DND-41 (cell line): ENCODE data around the gene MAPRE2.

ENCODE experiments used
- ATAC-seq: fragments of 200-7000 bp; cut with Tn5 transposase; 3 replicates; pipeline ENCODE4 v1.9.1; 2021; ENCODE audit warnings: low read depth; ENCODE audit not compliant: insufficient read depth
- DNase-seq: peaks from one replicate; pipeline ENCODE4 v3.0.0-alpha.2; 2020
- H2AFZ ChIP-seq: 2 replicates; pipeline ENCODE4 v1.6.0; 2012; ENCODE audit warnings: low read depth, low read length
- H3K27ac ChIP-seq: 2 replicates; pipeline ENCODE4 v1.5.1; 2012; ENCODE audit warnings: low read length, inconsistent platforms
- H3K27me3 ChIP-seq: fragments of 200-600 bp; sonication (generic); 2 replicates; pipeline ENCODE4 v1.6.0; 2012; ENCODE audit warnings: low read length, mild to moderate bottlenecking, inconsistent platforms; ENCODE audit not compliant: insufficient read depth, poor library complexity
- H3K36me3 ChIP-seq: 2 replicates; pipeline ENCODE4 v1.5.1; 2012; ENCODE audit warnings: low read length, inconsistent platforms; ENCODE audit not compliant: insufficient read depth
- H3K4me1 ChIP-seq: 2 replicates; pipeline ENCODE4 v1.5.1; 2012; ENCODE audit warnings: mild to moderate bottlenecking, low read length; ENCODE audit not compliant: insufficient read depth
- H3K4me2 ChIP-seq: 2 replicates; pipeline ENCODE4 v1.6.0; 2012; ENCODE audit warnings: mild to moderate bottlenecking, moderate library complexity, low read length, inconsistent platforms; ENCODE audit not compliant: insufficient read depth
- H3K4me3 ChIP-seq, 2 experiments: fragments of 200-600 bp in 1 of 2; shearing (Covaris generic) in 1 of 2; 2 replicates each; pipeline ENCODE4 v1.5.1; 2012 to 2016; ENCODE audit warnings: inconsistent platforms in 2 of 2, low read length in 2 of 2, mild to moderate bottlenecking in 2 of 2, low read depth in 1 of 2, moderate library complexity in 1 of 2
- H3K79me2 ChIP-seq: 2 replicates; pipeline ENCODE4 v1.6.0; 2012; ENCODE audit warnings: low read length, inconsistent platforms; ENCODE audit not compliant: insufficient read depth
- H3K9ac ChIP-seq: 2 replicates; pipeline ENCODE4 v1.6.0; 2012; ENCODE audit warnings: low read depth, mild to moderate bottlenecking, inconsistent platforms, low read length, moderate library complexity
- H3K9me3 ChIP-seq: 2 replicates; pipeline ENCODE4 v1.5.1; 2012; ENCODE audit warnings: low read length, moderate library complexity, mild to moderate bottlenecking, inconsistent platforms; ENCODE audit not compliant: insufficient read depth, severe bottlenecking
- H4K20me1 ChIP-seq: 2 replicates; pipeline ENCODE4 v1.6.0; 2012; ENCODE audit warnings: low read length; ENCODE audit not compliant: insufficient read depth
- EZH2 ChIP-seq: IDR thresholded peaks from 3 replicates; pipeline ENCODE4 v1.6.1; 2012; ENCODE audit warnings: borderline replicate concordance, low read depth, mild to moderate bottlenecking, moderate library complexity, low read length, inconsistent platforms; ENCODE audit not compliant: severe bottlenecking
- TF ChIP-seq, protein P1 (sequence below): IDR thresholded peaks from 2 replicates; pipeline ENCODE4 v1.5.1; 2012; ENCODE audit warnings: borderline replicate concordance, low read length, moderate library complexity, mild to moderate bottlenecking; ENCODE audit not compliant: poor library complexity, severe bottlenecking; ENCODE audit errors: extremely low read depth

Gene MAPRE2

DNA sequence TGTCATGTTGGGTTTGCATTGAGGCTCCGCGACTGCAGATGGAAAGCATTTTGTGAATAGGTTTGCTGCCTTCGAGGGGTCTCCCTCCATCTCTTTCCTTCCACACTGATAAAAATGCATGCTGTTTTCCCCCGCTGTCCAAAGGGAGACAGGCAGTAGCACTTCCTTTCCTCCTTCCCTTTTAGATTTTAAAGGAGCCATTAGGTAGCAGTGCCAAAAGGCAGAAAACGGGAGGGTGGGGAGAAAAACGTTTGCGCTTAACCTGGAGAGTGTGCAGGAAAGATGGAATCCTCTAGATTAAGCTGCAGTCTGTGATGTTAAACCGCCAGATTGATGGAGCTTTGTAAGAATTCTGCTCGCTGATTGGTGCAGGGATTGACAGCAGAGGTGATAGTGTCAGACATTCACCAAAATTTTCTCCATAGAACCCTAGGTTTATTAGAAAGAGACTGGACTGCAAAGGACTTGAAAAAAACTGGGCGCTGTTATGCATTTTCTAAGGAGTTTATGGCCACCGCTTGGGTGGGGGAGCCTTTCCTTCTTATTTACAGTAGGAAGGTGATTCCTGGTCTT, 688 bp downstream of the MAPRE2 start:
- Histone ChIP-seq H3K9me3 (no peaks in the 10 kb centered on the region), H3K4me3 (peak overlapping the region; percentile 81 to 94), H3K4me1 (peaks cover 61% of the 10 kb centered on the region)

DNA sequence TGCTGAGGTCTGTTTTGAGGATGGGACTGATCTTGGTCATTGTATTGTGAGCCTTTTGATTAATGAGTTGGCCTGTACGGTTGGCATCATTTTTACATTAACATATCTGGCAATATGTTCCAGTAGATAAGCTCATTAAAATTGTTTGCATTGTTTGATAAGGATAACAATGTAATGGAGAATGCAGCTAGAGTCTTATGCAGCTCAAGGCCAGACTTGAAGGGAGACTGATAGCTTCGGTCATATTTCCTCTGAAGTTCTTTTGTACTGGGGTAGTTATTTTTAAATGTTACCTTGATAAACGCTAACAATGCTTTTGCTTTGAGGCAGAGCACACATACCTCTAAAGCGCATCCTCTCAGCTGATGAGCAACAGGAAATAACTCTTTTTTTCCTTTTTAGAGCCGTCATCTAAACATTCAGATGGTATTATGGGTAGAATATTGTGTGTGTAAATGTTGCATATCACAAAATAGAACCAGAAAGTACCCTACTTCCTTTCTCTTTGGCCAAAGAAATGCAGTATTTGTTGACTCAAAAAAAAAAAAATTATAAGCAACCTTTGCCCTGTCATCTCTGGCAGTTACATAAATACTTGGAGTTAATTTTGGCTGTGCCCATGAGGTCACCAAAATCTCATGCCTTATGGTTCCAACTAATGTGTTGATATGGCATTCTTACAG, 1.3 kb downstream of the MAPRE2 start:
- Histone ChIP-seq H3K36me3 (no peaks in the 10 kb centered on the region; the same call in 1 of the 2 replicates), H3K79me2 (peaks cover 62% of the 10 kb centered on the region), H2AFZ (peak overlapping the region; percentile 95; the same call in 1 of the 2 replicates), H3K27ac (peak overlapping the region; percentile 96), H4K20me1 (peaks cover 20% of the 10 kb centered on the region; the same call in 1 of the 2 replicates), H3K27me3 (no peaks in the 10 kb centered on the region), H3K4me2 (peak overlapping the region; percentile 91), H3K9me3 (no peaks in the 10 kb centered on the region), H3K4me3 (peak overlapping the region; percentile 81 to 94; a peak in 3 of 4 replicates), H3K9ac (peak overlapping the region; percentile 81), H3K4me1 (peaks cover 61% of the 10 kb centered on the region)
- no peak for ATAC-seq
- TF ChIP-seq EZH2, result no peak
- TF ChIP-seq, protein P1, sequence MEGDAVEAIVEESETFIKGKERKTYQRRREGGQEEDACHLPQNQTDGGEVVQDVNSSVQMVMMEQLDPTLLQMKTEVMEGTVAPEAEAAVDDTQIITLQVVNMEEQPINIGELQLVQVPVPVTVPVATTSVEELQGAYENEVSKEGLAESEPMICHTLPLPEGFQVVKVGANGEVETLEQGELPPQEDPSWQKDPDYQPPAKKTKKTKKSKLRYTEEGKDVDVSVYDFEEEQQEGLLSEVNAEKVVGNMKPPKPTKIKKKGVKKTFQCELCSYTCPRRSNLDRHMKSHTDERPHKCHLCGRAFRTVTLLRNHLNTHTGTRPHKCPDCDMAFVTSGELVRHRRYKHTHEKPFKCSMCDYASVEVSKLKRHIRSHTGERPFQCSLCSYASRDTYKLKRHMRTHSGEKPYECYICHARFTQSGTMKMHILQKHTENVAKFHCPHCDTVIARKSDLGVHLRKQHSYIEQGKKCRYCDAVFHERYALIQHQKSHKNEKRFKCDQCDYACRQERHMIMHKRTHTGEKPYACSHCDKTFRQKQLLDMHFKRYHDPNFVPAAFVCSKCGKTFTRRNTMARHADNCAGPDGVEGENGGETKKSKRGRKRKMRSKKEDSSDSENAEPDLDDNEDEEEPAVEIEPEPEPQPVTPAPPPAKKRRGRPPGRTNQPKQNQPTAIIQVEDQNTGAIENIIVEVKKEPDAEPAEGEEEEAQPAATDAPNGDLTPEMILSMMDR, result no peak
- DNase-seq, result no peak

More for the DNA sequence above, 688 bp downstream of the MAPRE2 start:
- Histone ChIP-seq H3K9ac (peak overlapping the region; percentile 81), H3K27ac (peak overlapping the region; percentile 96), H2AFZ (peak overlapping the region; percentile 95), H3K79me2 (peaks cover 56% of the 10 kb centered on the region), H3K36me3 (no peaks in the 10 kb centered on the region; the same call in 1 of the 2 replicates), H4K20me1 (peaks cover 20% of the 10 kb centered on the region; the same call in 1 of the 2 replicates), H3K4me2 (peak overlapping the region; percentile 91), H3K27me3 (no peaks in the 10 kb centered on the region)
- ATAC-seq (no peak), DNase-seq (no peak)
- TF ChIP-seq, protein P1, result no peak
- no peak for TF ChIP-seq EZH2

DNA sequence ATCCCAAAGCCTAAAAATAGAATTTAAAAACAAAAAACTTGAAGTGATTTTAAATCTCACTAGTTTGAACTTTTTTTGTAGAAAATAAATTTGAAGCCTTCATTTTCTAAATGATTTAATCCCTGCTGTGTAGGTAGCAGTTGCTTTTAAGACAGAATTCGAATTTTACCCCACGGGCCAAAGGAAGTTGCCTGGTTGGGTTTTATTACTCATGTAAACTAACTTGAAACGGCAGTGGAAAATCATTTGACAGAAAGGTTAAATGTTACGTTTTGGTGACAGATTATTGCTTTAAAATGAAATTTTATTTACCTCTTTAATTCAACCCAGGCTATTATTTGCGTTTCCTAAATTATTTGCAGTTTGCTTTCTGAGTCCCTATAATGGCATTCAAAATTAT, 2.0 kb downstream of the MAPRE2 start:
- no peak for DNase-seq
- H3K36me3 ChIP-seq, result peaks cover 4% of the 10 kb centered on the region; the same call in 1 of the 2 replicates
- peaks cover 61% of the 10 kb centered on the region for H3K4me1 ChIP-seq
- TF ChIP-seq, protein P1, result no peak
- TF ChIP-seq EZH2, result no peak
- peak overlapping the region; percentile 81 to 94; a peak in 3 of 4 replicates for H3K4me3 ChIP-seq
- H3K9ac ChIP-seq, result peak overlapping the region; percentile 81
- peak overlapping the region; percentile 91 for H3K4me2 ChIP-seq
- peaks cover 23% of the 10 kb centered on the region; the same call in 1 of the 2 replicates for H4K20me1 ChIP-seq
- peaks cover 69% of the 10 kb centered on the region for H3K79me2 ChIP-seq
- peak overlapping the region; percentile 96 for H3K27ac ChIP-seq
- H2AFZ ChIP-seq, result no peak overlapping the region
- no peaks in the 10 kb centered on the region for H3K27me3 ChIP-seq
- H3K9me3 ChIP-seq, result no peaks in the 10 kb centered on the region
- no peak for ATAC-seq
